ENCODE data around the gene GLCE. TPM values are rescaled to one million over a fixed set of nuclear protein-coding genes. Genes with fewer than 3 reads are reported as not detected.

The GLCE gene
- total and polyA plus RNA-seq, 10 of the 15 experiments (the other 5 are each of a cell fraction or from before 2014, with no cell fraction given), result 2.1 to 11.9 (median 2.9) TPM

- no TSS peak for BruUV-seq (replicated peaks)
Observed at GRCh38 chr15:69320977-69321554, 160.6 kb downstream of the GLCE start.

More at GRCh38 chr15:69320977-69321554, 160.6 kb downstream of the GLCE start:
- Histone ChIP-seq H3K4me3 (no peak overlapping the region), H3K27ac (ENCODE audit: control insufficient read depth, insufficient read depth) (no peak overlapping the region), H4K20me1 (ENCODE audit: control insufficient read depth, insufficient read depth) (no peaks in the 10 kb centered on the region), H3K4me1 (ENCODE audit: control insufficient read depth, insufficient read depth, low read length) (no peaks in the 10 kb centered on the region), H3K27me3 (replicated peaks in 1 of 2; ENCODE audit: control insufficient read depth in 2 of 2, insufficient read depth in 2 of 2, low read length in 1 of 2) (peaks cover 0 to 5% of the 10 kb centered on the region in 2 experiments; a peak in 2 of 4 replicates), H2AFZ (ENCODE audit: control insufficient read depth, low read depth, low read length) (no peak overlapping the region), H3K79me2 (ENCODE audit: control insufficient read depth, insufficient read depth, low read length) (no peaks in the 10 kb centered on the region), H3K9me3 (replicated peaks; ENCODE audit: control insufficient read depth, insufficient read depth, low read length) (no peaks in the 10 kb centered on the region), H3K36me3 (ENCODE audit: control insufficient read depth in 2 of 2, insufficient read depth in 2 of 2, low read length in 1 of 2) (no peaks in the 10 kb centered on the region), H3K4me2 (ENCODE audit: control insufficient read depth, insufficient read depth) (no peak overlapping the region), H3K9ac (ENCODE audit: control insufficient read depth, insufficient read depth, low read length) (no peak overlapping the region)
- WGBS (ENCODE audit: insufficient coverage, insufficient replicate concordance, low lambda C conversion rate, missing lambda C conversion rate), result 33% methylated on average over 7 of the region's 7 CpGs
- ChIA-PET SMC1A (ENCODE audit: uncharacterized antibody, unreplicated experiment) (no interaction called here), RAD21 (ENCODE audit: unreplicated experiment) (no interaction called here), CTCF (no interaction called here), POLR2A (no interaction called here)
- FAIRE-seq (no peak), DNase-seq (ENCODE audit: low read depth, low spot score) (no peak), ATAC-seq (no peak)
- in situ Hi-C loops (cut with MboI), result no loop called here
- intact Hi-C loops (cut with micrococcal nuclease; ENCODE audit: unreplicated experiment), result no loop called here
- TF ChIP-seq SUZ12 (IDR thresholded peaks at IDR 0.05; ENCODE audit: unreplicated experiment) (no peak), MTA2 (IDR thresholded peaks at IDR 0.05; ENCODE audit: low read depth) (no peak), FOXK2 (IDR thresholded peaks at IDR 0.05) (no peak), RFX5 (IDR thresholded peaks at IDR 0.05; ENCODE audit: low read depth, low read length) (no peak), POU2F2 (IDR thresholded peaks at IDR 0.05; ENCODE audit: borderline replicate concordance, low read depth, low read length) (no peak), TCF12 (IDR thresholded peaks at IDR 0.05; ENCODE audit: low read depth, low read length) (no peak)
- TF ChIP-seq, protein P1, sequence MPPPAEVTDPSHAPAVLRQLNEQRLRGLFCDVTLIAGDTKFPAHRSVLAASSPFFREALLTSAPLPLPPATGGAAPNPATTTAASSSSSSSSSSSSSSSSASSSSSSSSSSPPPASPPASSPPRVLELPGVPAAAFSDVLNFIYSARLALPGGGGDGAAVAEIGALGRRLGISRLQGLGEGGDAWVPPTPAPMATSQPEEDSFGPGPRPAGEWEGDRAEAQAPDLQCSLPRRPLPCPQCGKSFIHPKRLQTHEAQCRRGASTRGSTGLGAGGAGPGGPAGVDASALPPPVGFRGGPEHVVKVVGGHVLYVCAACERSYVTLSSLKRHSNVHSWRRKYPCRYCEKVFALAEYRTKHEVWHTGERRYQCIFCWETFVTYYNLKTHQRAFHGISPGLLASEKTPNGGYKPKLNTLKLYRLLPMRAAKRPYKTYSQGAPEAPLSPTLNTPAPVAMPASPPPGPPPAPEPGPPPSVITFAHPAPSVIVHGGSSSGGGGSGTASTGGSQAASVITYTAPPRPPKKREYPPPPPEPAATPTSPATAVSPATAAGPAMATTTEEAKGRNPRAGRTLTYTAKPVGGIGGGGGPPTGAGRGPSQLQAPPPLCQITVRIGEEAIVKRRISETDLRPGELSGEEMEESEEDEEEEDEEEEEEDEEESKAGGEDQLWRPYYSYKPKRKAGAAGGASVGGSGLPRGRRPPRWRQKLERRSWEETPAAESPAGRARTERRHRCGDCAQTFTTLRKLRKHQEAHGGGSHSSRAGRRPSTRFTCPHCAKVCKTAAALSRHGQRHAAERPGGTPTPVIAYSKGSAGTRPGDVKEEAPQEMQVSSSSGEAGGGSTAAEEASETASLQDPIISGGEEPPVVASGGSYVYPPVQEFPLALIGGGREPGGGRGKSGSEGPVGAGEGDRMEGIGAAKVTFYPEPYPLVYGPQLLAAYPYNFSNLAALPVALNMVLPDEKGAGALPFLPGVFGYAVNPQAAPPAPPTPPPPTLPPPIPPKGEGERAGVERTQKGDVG (CRISPR knock-in tag; IDR thresholded peaks at IDR 0.05), result no peak
- TF ChIP-seq, protein P2, sequence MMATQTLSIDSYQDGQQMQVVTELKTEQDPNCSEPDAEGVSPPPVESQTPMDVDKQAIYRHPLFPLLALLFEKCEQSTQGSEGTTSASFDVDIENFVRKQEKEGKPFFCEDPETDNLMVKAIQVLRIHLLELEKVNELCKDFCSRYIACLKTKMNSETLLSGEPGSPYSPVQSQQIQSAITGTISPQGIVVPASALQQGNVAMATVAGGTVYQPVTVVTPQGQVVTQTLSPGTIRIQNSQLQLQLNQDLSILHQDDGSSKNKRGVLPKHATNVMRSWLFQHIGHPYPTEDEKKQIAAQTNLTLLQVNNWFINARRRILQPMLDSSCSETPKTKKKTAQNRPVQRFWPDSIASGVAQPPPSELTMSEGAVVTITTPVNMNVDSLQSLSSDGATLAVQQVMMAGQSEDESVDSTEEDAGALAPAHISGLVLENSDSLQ (IDR thresholded peaks at IDR 0.05), result no peak

Other genes with a start within 250 kb of the GLCE start
- gene SPESP1, start 230.1 kb upstream of the GLCE start, total RNA-seq (2014; rRNA removed), result not detected in 2 replicates
- not detected in 2 replicates for gene SPESP1, start 230.1 kb upstream of the GLCE start, total RNA-seq (2014; rRNA removed; fragmentation: Illumina TruSeq; extraction: Trizol)
- not detected in 2 replicates for gene SPESP1, start 230.1 kb upstream of the GLCE start, total RNA-seq (2021)
- not detected in 2 replicates for gene SPESP1, start 230.1 kb upstream of the GLCE start, polyA plus RNA-seq (2011; rRNA removed)
- not detected in 2 replicates for gene SPESP1, start 230.1 kb upstream of the GLCE start, polyA plus RNA-seq (2014; fragmentation: Illumina TruSeq; extraction: Trizol)
- gene SPESP1, start 230.1 kb upstream of the GLCE start, polyA plus RNA-seq (2014; fragmentation: Nextera tagmentation; extraction: Ambion mirVana), result not detected
- not detected in 2 replicates for gene SPESP1, start 230.1 kb upstream of the GLCE start, polyA plus RNA-seq (2014; rRNA removed)
- gene SPESP1, start 230.1 kb upstream of the GLCE start, polyA plus RNA-seq (2016; fragmentation: Nextera tagmentation; extraction: Ambion mirVana), result not detected
- gene NOX5, start 145.9 kb upstream of the GLCE start, total RNA-seq (2014; rRNA removed), result not detected in 2 replicates
- not detected in 2 replicates for gene NOX5, start 145.9 kb upstream of the GLCE start, total RNA-seq (2014; rRNA removed; fragmentation: Illumina TruSeq; extraction: Trizol)
- gene NOX5, start 145.9 kb upstream of the GLCE start, total RNA-seq (2021), result not detected in 2 replicates
- not detected in 2 replicates for gene NOX5, start 145.9 kb upstream of the GLCE start, polyA plus RNA-seq (2011; rRNA removed)
- not detected in 2 replicates for gene NOX5, start 145.9 kb upstream of the GLCE start, polyA plus RNA-seq (2014; fragmentation: Illumina TruSeq; extraction: Trizol)
- not detected for gene NOX5, start 145.9 kb upstream of the GLCE start, polyA plus RNA-seq (2014; fragmentation: Nextera tagmentation; extraction: Ambion mirVana)
- not detected in 2 replicates for gene NOX5, start 145.9 kb upstream of the GLCE start, polyA plus RNA-seq (2014; rRNA removed)
- gene NOX5, start 145.9 kb upstream of the GLCE start, polyA plus RNA-seq (2016; fragmentation: Nextera tagmentation; extraction: Ambion mirVana), result not detected
- not detected in 2 replicates for gene PAQR5, start 138.3 kb downstream of the GLCE start, total RNA-seq (2014; rRNA removed)
- not detected in 2 replicates for gene PAQR5, start 138.3 kb downstream of the GLCE start, total RNA-seq (2014; rRNA removed; fragmentation: Illumina TruSeq; extraction: Trizol)
- gene PAQR5, start 138.3 kb downstream of the GLCE start, total RNA-seq (2021), result not detected in 2 replicates
- 0.03 TPM in 1 of 2 replicates, not detected in the other for gene PAQR5, start 138.3 kb downstream of the GLCE start, polyA plus RNA-seq (2011; rRNA removed)
- gene PAQR5, start 138.3 kb downstream of the GLCE start, polyA plus RNA-seq (2014; fragmentation: Illumina TruSeq; extraction: Trizol), result not detected in 2 replicates
- gene PAQR5, start 138.3 kb downstream of the GLCE start, polyA plus RNA-seq (2014; fragmentation: Nextera tagmentation; extraction: Ambion mirVana), result under 1 TPM in 1 of 2 experiments, not detected in 1; 0.02 TPM
- gene PAQR5, start 138.3 kb downstream of the GLCE start, polyA plus RNA-seq (2014; rRNA removed), result not detected in 2 replicates
- not detected for gene PAQR5, start 138.3 kb downstream of the GLCE start, polyA plus RNA-seq (2016; fragmentation: Nextera tagmentation; extraction: Ambion mirVana)

All from GM12878 (cell line).